ENCODE measurements around the gene GOT1.

GOT1 gene

GRCh38 chr10:99449023-99449422, 18.6 kb upstream of the GOT1 start:
- Mint-ChIP-seq H3K9me3 (no peaks in the 10 kb centered on the region), H3K36me3 (ENCODE audit: low read depth) (no peaks in the 10 kb centered on the region), H3K4me1 (ENCODE audit: low read depth) (no peaks in the 10 kb centered on the region), H3K4me3 (no peak overlapping the region), H3K27me3 (ENCODE audit: low read depth) (peaks cover 46% of the 10 kb centered on the region), H3K27ac (no peak overlapping the region)

- H3K4me1 Mint-ChIP-seq (ENCODE audit: low read depth) = no peaks in the 10 kb centered on the region
- H3K36me3 Mint-ChIP-seq (ENCODE audit: low read depth) = no peaks in the 10 kb centered on the region
- H3K4me3 Mint-ChIP-seq = no peak overlapping the region
- H3K27ac Mint-ChIP-seq = no peak overlapping the region
- H3K27me3 Mint-ChIP-seq (ENCODE audit: low read depth) = peaks cover 19% of the 10 kb centered on the region
- H3K9me3 Mint-ChIP-seq = no peaks in the 10 kb centered on the region
These were observed 14.1 kb upstream of the GOT1 start for GRCh38 chr10:99444383-99445045.

GRCh38 chr10:99443500-99443899, 13.1 kb upstream of the GOT1 start:
- Mint-ChIP-seq H3K4me3 (no peak overlapping the region), H3K27me3 (ENCODE audit: low read depth) (peaks cover 13% of the 10 kb centered on the region), H3K36me3 (ENCODE audit: low read depth) (no peaks in the 10 kb centered on the region), H3K4me1 (ENCODE audit: low read depth) (no peaks in the 10 kb centered on the region), H3K27ac (no peak overlapping the region), H3K9me3 (no peaks in the 10 kb centered on the region)

- H3K27ac Mint-ChIP-seq = no peak overlapping the region
These were observed 12.0 kb upstream of the GOT1 start for GRCh38 chr10:99442394-99442793.

GRCh38 chr10:99438890-99439289, 8.5 kb upstream of the GOT1 start:
- Mint-ChIP-seq H3K4me1 (ENCODE audit: low read depth) (peaks cover 8% of the 10 kb centered on the region), H3K9me3 (no peaks in the 10 kb centered on the region), H3K27ac (no peak overlapping the region), H3K4me3 (no peak overlapping the region), H3K27me3 (ENCODE audit: low read depth) (no peaks in the 10 kb centered on the region), H3K36me3 (ENCODE audit: low read depth) (no peaks in the 10 kb centered on the region)

More at GRCh38 chr10:99442394-99442793, 12.0 kb upstream of the GOT1 start:
- H3K36me3 Mint-ChIP-seq (ENCODE audit: low read depth) = no peaks in the 10 kb centered on the region
- no peak overlapping the region for H3K4me3 Mint-ChIP-seq
- H3K9me3 Mint-ChIP-seq = no peaks in the 10 kb centered on the region
- no peaks in the 10 kb centered on the region for H3K4me1 Mint-ChIP-seq (ENCODE audit: low read depth)
- peaks cover 9% of the 10 kb centered on the region for H3K27me3 Mint-ChIP-seq (ENCODE audit: low read depth)

- Mint-ChIP-seq H3K4me1 (ENCODE audit: low read depth) (peaks cover 17% of the 10 kb centered on the region), H3K9me3 (no peaks in the 10 kb centered on the region), H3K4me3 (no peak overlapping the region), H3K27me3 (ENCODE audit: low read depth) (no peaks in the 10 kb centered on the region), H3K27ac (no peak overlapping the region), H3K36me3 (ENCODE audit: low read depth) (no peaks in the 10 kb centered on the region)
These were observed 5.7 kb upstream of the GOT1 start for GRCh38 chr10:99435986-99436638.

- H3K9me3 Mint-ChIP-seq = no peaks in the 10 kb centered on the region
- H3K36me3 Mint-ChIP-seq (ENCODE audit: low read depth) = no peaks in the 10 kb centered on the region
- H3K27me3 Mint-ChIP-seq (ENCODE audit: low read depth) = no peaks in the 10 kb centered on the region
- no peak overlapping the region for H3K27ac Mint-ChIP-seq
- peaks cover 30% of the 10 kb centered on the region for H3K4me1 Mint-ChIP-seq (ENCODE audit: low read depth)
- no peak overlapping the region for H3K4me3 Mint-ChIP-seq
These were observed 3.1 kb upstream of the GOT1 start for GRCh38 chr10:99433378-99434020.

GRCh38 chr10:99432881-99433280, 2.5 kb upstream of the GOT1 start:
- Mint-ChIP-seq H3K36me3 (ENCODE audit: low read depth) (no peaks in the 10 kb centered on the region), H3K4me3 (no peak overlapping the region), H3K4me1 (ENCODE audit: low read depth) (peaks cover 30% of the 10 kb centered on the region)

GRCh38 chr10:99432047-99432446, 1.6 kb upstream of the GOT1 start:
- Mint-ChIP-seq H3K27ac (peak overlapping the region; percentile 1), H3K36me3 (ENCODE audit: low read depth) (no peaks in the 10 kb centered on the region), H3K4me1 (ENCODE audit: low read depth) (peaks cover 30% of the 10 kb centered on the region), H3K9me3 (no peaks in the 10 kb centered on the region), H3K27me3 (ENCODE audit: low read depth) (no peaks in the 10 kb centered on the region), H3K4me3 (peak overlapping the region; percentile 64)

More at GRCh38 chr10:99432881-99433280, 2.5 kb upstream of the GOT1 start:
- Mint-ChIP-seq H3K27me3 (ENCODE audit: low read depth) (no peaks in the 10 kb centered on the region), H3K9me3 (no peaks in the 10 kb centered on the region), H3K27ac (no peak overlapping the region)

GRCh38 chr10:99431190-99431760, 851 bp upstream of the GOT1 start:
- Mint-ChIP-seq H3K36me3 (ENCODE audit: low read depth) (no peaks in the 10 kb centered on the region), H3K27me3 (ENCODE audit: low read depth) (no peaks in the 10 kb centered on the region), H3K27ac (peak overlapping the region; percentile 97), H3K9me3 (no peaks in the 10 kb centered on the region), H3K4me1 (ENCODE audit: low read depth) (peaks cover 28% of the 10 kb centered on the region), H3K4me3 (peak overlapping the region; percentile 100)

GRCh38 chr10:99430116-99430450, 341 bp downstream of the GOT1 start:
- H3K36me3 Mint-ChIP-seq (ENCODE audit: low read depth) = peaks cover 2% of the 10 kb centered on the region
- no peaks in the 10 kb centered on the region for H3K27me3 Mint-ChIP-seq (ENCODE audit: low read depth)
- H3K4me3 Mint-ChIP-seq = peak overlapping the region; percentile 100
- no peaks in the 10 kb centered on the region for H3K9me3 Mint-ChIP-seq
- H3K27ac Mint-ChIP-seq = peak overlapping the region; percentile 97
- H3K4me1 Mint-ChIP-seq (ENCODE audit: low read depth) = peaks cover 25% of the 10 kb centered on the region

GRCh38 chr10:99429517-99430095, 818 bp downstream of the GOT1 start:
- Mint-ChIP-seq H3K4me1 (ENCODE audit: low read depth) (peaks cover 25% of the 10 kb centered on the region), H3K9me3 (no peaks in the 10 kb centered on the region), H3K4me3 (peak overlapping the region; percentile 100), H3K27me3 (ENCODE audit: low read depth) (no peaks in the 10 kb centered on the region), H3K36me3 (ENCODE audit: low read depth) (peaks cover 4% of the 10 kb centered on the region), H3K27ac (peak overlapping the region; percentile 97)

- H3K27me3 Mint-ChIP-seq (ENCODE audit: low read depth) = no peaks in the 10 kb centered on the region
- H3K4me3 Mint-ChIP-seq = no peak overlapping the region
- H3K27ac Mint-ChIP-seq = no peak overlapping the region
- no peaks in the 10 kb centered on the region for H3K9me3 Mint-ChIP-seq
- peaks cover 4% of the 10 kb centered on the region for H3K36me3 Mint-ChIP-seq (ENCODE audit: low read depth)
- peaks cover 20% of the 10 kb centered on the region for H3K4me1 Mint-ChIP-seq (ENCODE audit: low read depth)
These were observed 2.7 kb downstream of the GOT1 start for GRCh38 chr10:99427566-99428190.

- H3K9me3 Mint-ChIP-seq = no peaks in the 10 kb centered on the region
- H3K4me1 Mint-ChIP-seq (ENCODE audit: low read depth) = peaks cover 17% of the 10 kb centered on the region
- no peak overlapping the region for H3K27ac Mint-ChIP-seq
- peaks cover 4% of the 10 kb centered on the region for H3K36me3 Mint-ChIP-seq (ENCODE audit: low read depth)
- H3K4me3 Mint-ChIP-seq = no peak overlapping the region
- no peaks in the 10 kb centered on the region for H3K27me3 Mint-ChIP-seq (ENCODE audit: low read depth)
These were observed 3.7 kb downstream of the GOT1 start for GRCh38 chr10:99426689-99427088.

All from T-helper 1 cell treated with Interleukin-12 subunit alpha and Interleukin-12 subunit beta and Interleukin-4 antibody, amounts not matched to agents 30 μg/mL and 1 μg/mL, for 36 hours (primary cell).